CD14-positive monocyte (primary cell): Measurements from ENCODE around the gene SOCS1. TPM values are rescaled to one million over a fixed set of nuclear protein-coding genes. Genes with fewer than 3 reads are reported as not detected.

ENCODE experiments used
- DNase-seq, 3 donors: peaks; one replicate each; pipeline ENCODE4 v3.0.0-alpha.2; 2011 to 2022
- H2AFZ ChIP-seq: 2 replicates; pipeline ENCODE4 v1.6.0; 2012; ENCODE audit warnings: mild to moderate bottlenecking, low read depth, low read length, inconsistent platforms; ENCODE audit not compliant: insufficient read depth, poor library complexity, severe bottlenecking
- H3K27ac ChIP-seq, 2 donors: 1 replicate in 1 of 2; 2 replicates in 1 of 2; pipeline ENCODE4 v1.5.1; 2012 to 2013; ENCODE audit warnings: low read length in 2 of 2, control low read depth in 1 of 2, inconsistent platforms in 1 of 2, low read depth in 1 of 2, mild to moderate bottlenecking in 1 of 2
- H3K27me3 ChIP-seq, 2 donors: one replicate each; pipeline versions ENCODE4 v1.6.0 to v1.6.1; 2011 to 2013; ENCODE audit warnings: low read length in 2 of 2; ENCODE audit not compliant: control insufficient read depth in 2 of 2, insufficient read depth in 2 of 2
- H3K36me3 ChIP-seq, 2 donors: replicated peaks in 1 of 2; 1 replicate in 1 of 2; 2 replicates in 1 of 2; pipeline versions ENCODE4 v1.5.1 to v1.6.1; 2012 to 2013; ENCODE audit warnings: low read length in 2 of 2, control low read depth in 1 of 2, inconsistent platforms in 1 of 2, mild to moderate bottlenecking in 1 of 2; ENCODE audit not compliant: insufficient read depth in 2 of 2, control insufficient read depth in 1 of 2
- H3K4me1 ChIP-seq, 2 donors: 1 replicate in 1 of 2; 2 replicates in 1 of 2; pipeline versions ENCODE4 v1.5.1 to v1.6.1; 2012 to 2013; ENCODE audit warnings: low read length in 2 of 2, control low read depth in 1 of 2, inconsistent platforms in 1 of 2, mild to moderate bottlenecking in 1 of 2, moderate library complexity in 1 of 2; ENCODE audit not compliant: insufficient read depth in 2 of 2, control insufficient read depth in 1 of 2
- H3K4me2 ChIP-seq: replicated peaks from 2 replicates; pipeline ENCODE3; 2012; ENCODE audit warnings: low read length, moderate library complexity, mild to moderate bottlenecking; ENCODE audit not compliant: poor library complexity, severe bottlenecking; ENCODE audit errors: extremely low read depth
- H3K4me3 ChIP-seq, 3 experiments: fragments of 200-600 bp in 1 of 3; sonication (generic) in 1 of 3; replicated peaks in 1 of 3; 1 replicate in 2 of 3; 2 replicates in 1 of 3; pipeline ENCODE4 v1.5.1; 2011 to 2013; ENCODE audit warnings: low read length in 3 of 3, mild to moderate bottlenecking in 3 of 3, control low read depth in 2 of 3, low read depth in 2 of 3, inconsistent platforms in 1 of 3, moderate library complexity in 1 of 3
- H3K79me2 ChIP-seq: 2 replicates; pipeline ENCODE4 v1.6.0; 2012; ENCODE audit warnings: mild to moderate bottlenecking, control low read depth, inconsistent platforms, low read length, moderate library complexity; ENCODE audit not compliant: insufficient read depth
- H3K9ac ChIP-seq: 2 replicates; pipeline ENCODE4 v1.6.0; 2017; ENCODE audit warnings: low read length, mild to moderate bottlenecking; ENCODE audit not compliant: insufficient read depth, poor library complexity, severe bottlenecking
- H3K9me3 ChIP-seq, 2 donors: replicated peaks in 1 of 2; 1 replicate in 1 of 2; 2 replicates in 1 of 2; pipeline versions ENCODE4 v1.5.1 to v1.6.1; 2012 to 2013; ENCODE audit warnings: low read length in 2 of 2, control low read depth in 1 of 2; ENCODE audit not compliant: control insufficient read depth in 1 of 2, insufficient read depth in 1 of 2
- H4K20me1 ChIP-seq: 2 replicates; pipeline ENCODE4 v1.6.0; 2012; ENCODE audit warnings: mild to moderate bottlenecking, low read length, control low read depth, moderate library complexity; ENCODE audit not compliant: insufficient read depth
- H3K27ac Mint-ChIP-seq, 7 donors: one replicate each; pipeline ENCODE4 v1.8.0; 2020; ENCODE audit warnings: mild to moderate bottlenecking in 7 of 7, mixed read lengths in 7 of 7, moderate library complexity in 6 of 7, inconsistent platforms in 2 of 7
- H3K27me3 Mint-ChIP-seq, 3 donors: one replicate each; pipeline ENCODE4 v1.8.0; 2021 to 2022; ENCODE audit warnings: low read depth in 3 of 3, mild to moderate bottlenecking in 3 of 3, mixed read lengths in 3 of 3, moderate library complexity in 3 of 3, inconsistent platforms in 1 of 3
- H3K36me3 Mint-ChIP-seq, 2 donors: one replicate each; pipeline ENCODE4 v1.8.0; 2020; ENCODE audit warnings: mixed read lengths in 2 of 2, inconsistent platforms in 1 of 2, mild to moderate bottlenecking in 1 of 2
- H3K4me1 Mint-ChIP-seq: one replicate; pipeline ENCODE4 v1.8.0; 2020; ENCODE audit warnings: mild to moderate bottlenecking, mixed read lengths
- H3K4me3 Mint-ChIP-seq, 2 donors: one replicate each; pipeline ENCODE4 v1.8.0; 2020; ENCODE audit warnings: mild to moderate bottlenecking in 2 of 2, mixed read lengths in 2 of 2, moderate library complexity in 1 of 2
- H3K9me3 Mint-ChIP-seq, 7 donors: one replicate each; pipeline ENCODE4 v1.8.0; 2020 to 2022; ENCODE audit warnings: mixed read lengths in 7 of 7, mild to moderate bottlenecking in 6 of 7, moderate library complexity in 6 of 7, inconsistent platforms in 2 of 7
- CTCF ChIP-seq: fragments of 200-600 bp; IDR thresholded peaks from one replicate; pipeline ENCODE4 v1.8.0; 2022; ENCODE audit warnings: antibody characterized with exemption, mild to moderate bottlenecking
- WGBS: methylation state at CpG from one replicate; pipeline ENCODE4 v1.1.5; 2013; ENCODE audit warnings: missing lambda C conversion rate; ENCODE audit not compliant: insufficient coverage; 5-methylcytosine and 5-hydroxymethylcytosine counted together
- intact Hi-C, 2 donors: fragments of 100-400 bp; cut with micrococcal nuclease; formaldehyde crosslinking; loops; one replicate each; pipeline versions ENCODE4 v1.15.0 to v1.15.1; 2023
- polyA plus RNA-seq, 3 donors: library from polyadenylated mRNA; depleted of rRNA in 1 of 3; unstranded in 2 of 3; stranded (reverse) in 1 of 3; fragments of 300-500 nt in 2 of 3; fragments of >200 nt in 1 of 3; fragmentation: Illumina TruSeq in 2 of 3; gene quantifications; 1 replicate in 2 of 3; 2 replicates in 1 of 3; pipeline ENCODE4 v1.2.3, GENCODE V29; 2012 to 2021

SOCS1 gene
- polyA plus RNA-seq, 3 donors: 0.13 to 2.3 (median 0.35) TPM

DNA sequence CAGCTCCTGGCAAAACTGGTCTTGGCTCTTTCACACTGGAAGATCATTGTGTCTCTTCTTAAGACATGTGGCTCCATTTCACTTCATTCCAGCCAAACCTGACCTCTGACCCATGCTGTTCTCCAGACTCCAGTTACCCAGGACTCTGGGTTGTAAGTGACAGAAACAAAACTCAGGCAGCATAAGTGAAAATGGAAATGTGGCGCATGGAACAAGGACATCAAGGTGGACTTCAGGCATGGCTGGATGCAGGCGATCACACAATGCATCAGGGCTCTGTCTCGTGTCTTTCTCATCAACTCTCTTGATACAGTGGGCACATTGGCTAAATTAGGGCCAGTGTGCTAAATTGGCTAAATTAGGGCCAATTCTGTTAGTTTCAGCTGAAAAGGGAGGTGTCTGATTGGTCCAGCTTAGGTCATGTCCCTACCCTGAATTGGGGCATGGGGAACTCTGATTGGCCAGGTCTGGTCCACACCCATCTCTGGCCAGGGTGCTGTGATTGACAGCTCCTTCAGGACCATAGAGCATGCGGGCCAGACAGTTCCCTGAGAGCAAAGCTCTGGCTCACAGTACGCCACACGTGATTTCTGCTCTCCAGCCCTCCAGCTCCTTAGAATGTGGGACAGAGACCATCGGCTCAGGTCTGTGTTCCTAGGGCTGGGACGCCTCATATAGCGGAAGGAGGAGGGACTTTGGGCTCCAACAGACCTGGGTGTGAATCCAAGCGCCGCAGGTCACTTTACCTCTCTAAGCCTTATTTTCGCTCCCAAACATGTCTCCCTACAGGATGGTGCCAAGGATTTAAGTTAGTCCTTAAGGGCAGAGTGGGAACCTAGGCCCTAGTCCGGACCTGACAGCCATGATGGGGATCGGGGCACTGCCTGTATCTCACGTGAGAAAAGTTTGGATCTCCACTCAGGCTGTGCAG, 17.5 kb downstream of the SOCS1 start:
- no peak for DNase-seq
- TF ChIP-seq CTCF: no peak
- peaks cover 34% of the 10 kb centered on the region for H3K4me1 Mint-ChIP-seq
- Histone ChIP-seq H3K4me2 (no peak overlapping the region), H2AFZ (no peak overlapping the region), H3K27me3 (no peaks in the 10 kb centered on the region), H3K9me3 (no peaks in the 10 kb centered on the region), H3K9ac (no peak overlapping the region), H3K4me3 (no peak overlapping the region), H4K20me1 (no peaks in the 10 kb centered on the region), H3K27ac (no peak overlapping the region), H3K4me1 (peaks cover 29 to 33% of the 10 kb centered on the region in 2 donors), H3K79me2 (no peaks in the 10 kb centered on the region), H3K36me3 (no peaks in the 10 kb centered on the region)
- no peaks in the 10 kb centered on the region for H3K36me3 Mint-ChIP-seq
- H3K9me3 Mint-ChIP-seq: peaks cover 0 to 3% (median 0%) of the 10 kb centered on the region in 7 donors
- 97% methylated on average over 6 of the region's 15 CpGs for whole genome bisulfite sequencing
- H3K4me3 Mint-ChIP-seq: no peak overlapping the region
- H3K27me3 Mint-ChIP-seq: peaks cover 0 to 7% (median 4%) of the 10 kb centered on the region in 3 donors
- intact Hi-C loops: no loop called here
- peak overlapping the region in 3 of 7 donors; percentile 15 to 49 (median 46) for H3K27ac Mint-ChIP-seq

- Histone ChIP-seq H3K4me2 (no peak overlapping the region), H3K9me3 (no peaks in the 10 kb centered on the region), H3K4me1 (peaks cover 40 to 44% of the 10 kb centered on the region in 2 donors), H4K20me1 (no peaks in the 10 kb centered on the region), H3K27ac (no peak overlapping the region), H2AFZ (no peak overlapping the region), H3K27me3 (no peaks in the 10 kb centered on the region), H3K9ac (no peak overlapping the region), H3K79me2 (no peaks in the 10 kb centered on the region), H3K4me3 (no peak overlapping the region), H3K36me3 (no peaks in the 10 kb centered on the region)
- Mint-ChIP-seq H3K4me3 (no peak overlapping the region), H3K27me3 (peaks cover 6 to 8% (median 7%) of the 10 kb centered on the region in 3 donors), H3K9me3 (peaks cover 0 to 3% (median 0%) of the 10 kb centered on the region in 7 donors), H3K27ac (peak overlapping the region; percentile 27 to 83 (median 74)), H3K4me1 (peaks cover 47% of the 10 kb centered on the region), H3K36me3 (no peaks in the 10 kb centered on the region)
- DNase-seq: peak; percentile 75 to 85 (median 82)
- intact Hi-C loops: no loop called here
- WGBS: 74% methylated on average over 8 of the region's 10 CpGs
- TF ChIP-seq CTCF: no peak
Observed at GRCh38 chr16:11236461-11237254, 19.3 kb downstream of the SOCS1 start.
